Fibroblast of pulmonary artery (primary cell): ENCODE results near the gene PRKRIP1.

Experiments
- DNase-seq: peaks from one replicate; pipeline ENCODE4 v3.0.0-alpha.2; 2010; ENCODE audit warnings: low read depth
- H3K4me3 ChIP-seq: replicated peaks from 2 replicates; pipeline ENCODE4 v1.5.1; 2011; ENCODE audit warnings: low read depth, mild to moderate bottlenecking, control low read depth, low read length, moderate library complexity
- CTCF ChIP-seq: IDR thresholded peaks from 2 replicates; pipeline ENCODE4 v1.5.1; 2011; ENCODE audit warnings: mild to moderate bottlenecking, control low read depth, low read length, inconsistent platforms; ENCODE audit errors: missing control alignments

PRKRIP1 gene

GRCh38 chr7:102417105-102417504, 20.9 kb downstream of the PRKRIP1 start:
- no peak overlapping the region for H3K4me3 ChIP-seq
- TF ChIP-seq CTCF = no peak
- no peak for DNase-seq

- no peak overlapping the region for H3K4me3 ChIP-seq
- TF ChIP-seq CTCF = no peak
- no peak for DNase-seq
Measured at GRCh38 chr7:102418592-102418991, 22.4 kb downstream of the PRKRIP1 start.

DNA sequence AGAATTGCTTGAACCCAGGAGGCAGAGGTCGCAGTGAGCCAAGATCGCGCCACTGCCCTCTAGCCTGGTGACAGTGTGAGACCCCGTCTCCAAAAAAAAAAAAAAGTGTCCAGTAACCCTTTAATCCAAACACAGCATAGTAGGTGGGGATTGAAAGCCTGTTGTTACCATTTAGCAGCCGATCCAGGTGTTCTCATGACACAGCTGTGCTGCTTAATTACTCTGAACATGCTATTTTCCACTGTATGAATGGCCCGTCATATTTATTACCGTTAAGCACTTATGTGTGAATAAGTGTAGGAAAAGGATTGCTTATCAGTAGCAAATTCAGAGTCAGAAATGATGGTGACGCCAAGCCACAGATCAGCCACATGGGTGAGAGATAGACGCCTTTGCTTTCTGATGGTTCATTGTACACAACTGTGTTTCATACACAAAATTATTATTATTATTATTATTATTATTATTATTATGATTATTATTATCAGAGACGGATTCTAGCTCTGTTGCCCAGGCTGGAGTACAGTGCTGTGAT, 25.6 kb downstream of the PRKRIP1 start:
- no peak for DNase-seq
- TF ChIP-seq CTCF = no peak
- no peak overlapping the region for H3K4me3 ChIP-seq

- TF ChIP-seq CTCF = no peak
Measured at GRCh38 chr7:102424129-102424551, 28.0 kb downstream of the PRKRIP1 start.

DNA sequence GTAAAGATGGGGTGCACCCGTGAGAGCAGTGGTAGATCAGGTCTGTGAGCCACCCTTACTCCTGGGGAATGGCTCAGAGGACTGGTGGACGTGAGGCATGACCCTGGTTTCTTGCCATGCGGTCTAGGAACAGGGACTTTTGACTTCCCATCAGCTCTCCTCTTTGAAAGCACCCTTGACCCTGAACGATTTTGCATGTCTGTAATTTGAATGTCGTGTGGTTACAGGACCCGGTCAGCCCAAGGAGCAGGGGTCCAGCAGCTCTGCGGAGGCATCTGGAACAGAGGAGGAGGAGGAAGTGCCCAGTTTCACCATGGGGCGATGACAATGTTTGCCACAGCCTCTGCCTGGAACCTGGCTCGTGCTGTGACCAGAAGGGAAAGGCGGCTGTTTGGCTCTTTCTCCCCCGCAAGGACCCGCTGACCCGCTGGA, 28.6 kb downstream of the PRKRIP1 start:
- no peak for TF ChIP-seq CTCF

More at GRCh38 chr7:102424129-102424551, 28.0 kb downstream of the PRKRIP1 start:
- no peak for DNase-seq
- no peak overlapping the region for H3K4me3 ChIP-seq

DNA sequence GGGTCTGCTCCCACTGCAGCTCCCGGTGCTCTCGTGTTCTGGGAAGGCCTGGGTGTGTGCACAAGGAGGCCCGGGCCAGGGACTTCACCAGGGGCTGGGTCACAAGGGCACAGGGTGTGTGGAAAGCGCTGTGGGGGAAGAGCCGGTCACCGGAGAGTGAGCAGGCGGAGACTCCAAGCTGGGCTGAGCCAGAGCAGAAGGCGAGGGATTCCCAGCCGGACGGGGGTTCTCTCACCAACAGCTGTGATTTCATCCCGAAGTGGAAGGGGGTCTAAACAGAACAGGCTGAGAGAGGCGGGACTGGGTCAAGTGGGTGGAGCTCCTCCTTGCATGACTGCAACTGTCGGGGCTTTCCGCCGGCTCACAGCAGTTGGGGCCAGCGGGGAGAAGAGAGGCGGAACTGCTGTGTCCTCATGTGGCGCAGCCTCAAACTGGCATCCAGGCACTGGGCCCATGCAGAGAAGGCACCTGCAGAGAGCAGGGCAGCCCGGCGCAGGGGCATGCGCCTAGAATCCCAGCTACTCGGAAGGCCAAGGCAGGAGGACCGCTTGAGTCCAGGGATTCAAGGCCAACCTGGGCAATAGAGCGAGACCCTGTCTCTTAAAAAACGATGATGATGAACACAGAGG, 29.6 kb downstream of the PRKRIP1 start:
- no peak overlapping the region for H3K4me3 ChIP-seq
- no peak for DNase-seq
- TF ChIP-seq CTCF = no peak

More for the DNA sequence above, 28.6 kb downstream of the PRKRIP1 start:
- no peak overlapping the region for H3K4me3 ChIP-seq
- DNase-seq = no peak
